DOHH2 (cell line): ENCODE data around the gene ACOT11.

ENCODE experiments used
- H3F3A ChIP-seq: fragments of 200-600 bp; sonication (generic), shearing (Covaris generic); 2 replicates; pipeline ENCODE4 v1.6.0; 2016; ENCODE audit warnings: antibody characterized with exemption, mild to moderate bottlenecking; ENCODE audit not compliant: control insufficient read depth, insufficient read depth
- H3K27ac ChIP-seq: fragments of 200-600 bp; sonication (generic); 2 replicates; pipeline ENCODE4 v1.5.1; 2014; ENCODE audit warnings: low read depth, mild to moderate bottlenecking, low read length, moderate library complexity
- H3K27me3 ChIP-seq: fragments of 200-600 bp; sonication (generic); 2 replicates; pipeline ENCODE4 v1.6.1; 2014; ENCODE audit warnings: mild to moderate bottlenecking, low read length, mixed read lengths; ENCODE audit not compliant: control insufficient read depth
- H3K36me3 ChIP-seq: fragments of 200-600 bp; sonication (generic); 2 replicates; pipeline ENCODE4 v1.6.1; 2014; ENCODE audit warnings: mild to moderate bottlenecking, low read length, moderate library complexity, mixed read lengths; ENCODE audit not compliant: control insufficient read depth
- H3K4me1 ChIP-seq: fragments of 200-600 bp; sonication (generic); 2 replicates; pipeline ENCODE4 v1.6.1; 2014; ENCODE audit warnings: mild to moderate bottlenecking, low read length, mixed read lengths; ENCODE audit not compliant: control insufficient read depth
- H3K4me2 ChIP-seq: fragments of 200-600 bp; sonication (generic); 2 replicates; pipeline ENCODE4 v1.6.0; 2014; ENCODE audit warnings: mild to moderate bottlenecking, low read length, moderate library complexity
- H3K4me3 ChIP-seq: fragments of 200-600 bp; sonication (generic); 2 replicates; pipeline ENCODE4 v1.5.1; 2014; ENCODE audit warnings: mild to moderate bottlenecking, low read length, mixed read lengths
- H3K79me2 ChIP-seq: fragments of 200-600 bp; sonication (generic); 2 replicates; pipeline ENCODE4 v1.6.1; 2014; ENCODE audit warnings: mild to moderate bottlenecking, low read length, mixed read lengths; ENCODE audit not compliant: control insufficient read depth
- H3K9me2 ChIP-seq: fragments of 200-600 bp; sonication (generic); replicated peaks from 2 replicates; pipeline ENCODE4 v1.6.1; 2014; ENCODE audit warnings: mild to moderate bottlenecking, low read length, mixed read lengths; ENCODE audit not compliant: control insufficient read depth
- H3K9me3 ChIP-seq: fragments of 200-600 bp; sonication (generic); 2 replicates; pipeline ENCODE4 v1.6.1; 2014; ENCODE audit warnings: antibody characterized with exemption, low read length, mixed read lengths; ENCODE audit not compliant: control insufficient read depth, insufficient read depth
- H4K20me1 ChIP-seq: fragments of 200-600 bp; sonication (generic); 2 replicates; pipeline ENCODE4 v1.6.0; 2014; ENCODE audit warnings: low read depth, mild to moderate bottlenecking, antibody characterized with exemption, low read length, moderate library complexity; ENCODE audit not compliant: control insufficient read depth, insufficient read depth
- CTCF ChIP-seq: fragments of 200-600 bp; sonication (generic); IDR thresholded peaks from one replicate; pipeline ENCODE4 v1.5.1; 2014; ENCODE audit warnings: antibody characterized with exemption, mild to moderate bottlenecking, low read depth, low read length; ENCODE audit not compliant: poor library complexity, severe bottlenecking
- EZH2phosphoT487 ChIP-seq: fragments of 200-600 bp; sonication (generic); IDR thresholded peaks from 2 replicates; pipeline ENCODE4 v1.6.1; 2017; ENCODE audit warnings: borderline replicate concordance, mild to moderate bottlenecking, antibody characterized with exemption, low read length, moderate library complexity, mixed read lengths

ACOT11 gene

GRCh38 chr1:54558434-54559030 lies 10.5 kb downstream of the ACOT11 start:
- Histone ChIP-seq H3K79me2 (no peaks in the 10 kb centered on the region), H3F3A (no peaks in the 10 kb centered on the region), H3K9me3 (no peaks in the 10 kb centered on the region), H3K9me2 (no peaks in the 10 kb centered on the region), H3K4me2 (no peak overlapping the region), H4K20me1 (no peaks in the 10 kb centered on the region), H3K4me1 (no peaks in the 10 kb centered on the region), H3K27ac (no peak overlapping the region), H3K36me3 (no peaks in the 10 kb centered on the region), H3K27me3 (no peaks in the 10 kb centered on the region), H3K4me3 (no peak overlapping the region)
- TF ChIP-seq CTCF: no peak
- TF ChIP-seq EZH2phosphoT487: no peak

- Histone ChIP-seq H3K27ac (no peak overlapping the region), H3K4me3 (no peak overlapping the region), H3K36me3 (no peaks in the 10 kb centered on the region)
Measured at GRCh38 chr1:54559111-54559548, 11.1 kb downstream of the ACOT11 start.

GRCh38 chr1:54559771-54560231 lies 11.8 kb downstream of the ACOT11 start:
- Histone ChIP-seq H3K4me3 (no peak overlapping the region), H3K27ac (no peak overlapping the region), H3K27me3 (no peaks in the 10 kb centered on the region; the same call in 1 of the 2 replicates), H4K20me1 (no peaks in the 10 kb centered on the region), H3F3A (no peaks in the 10 kb centered on the region), H3K9me2 (no peaks in the 10 kb centered on the region), H3K79me2 (no peaks in the 10 kb centered on the region), H3K4me1 (no peaks in the 10 kb centered on the region), H3K36me3 (no peaks in the 10 kb centered on the region), H3K4me2 (no peak overlapping the region), H3K9me3 (no peaks in the 10 kb centered on the region)
- TF ChIP-seq EZH2phosphoT487 (no peak), CTCF (no peak)

More at GRCh38 chr1:54559111-54559548, 11.1 kb downstream of the ACOT11 start:
- Histone ChIP-seq H3K9me3 (no peaks in the 10 kb centered on the region), H3K79me2 (no peaks in the 10 kb centered on the region), H3K9me2 (no peaks in the 10 kb centered on the region), H3F3A (no peaks in the 10 kb centered on the region), H3K27me3 (no peaks in the 10 kb centered on the region), H3K4me1 (no peaks in the 10 kb centered on the region), H3K4me2 (no peak overlapping the region), H4K20me1 (no peaks in the 10 kb centered on the region)
- no peak for TF ChIP-seq EZH2phosphoT487

GRCh38 chr1:54564312-54565112 lies 16.5 kb downstream of the ACOT11 start:
- no peak overlapping the region for H3K4me2 ChIP-seq
- H3K9me3 ChIP-seq: no peaks in the 10 kb centered on the region
- no peak overlapping the region for H3K27ac ChIP-seq
- peaks cover 3% of the 10 kb centered on the region; the same call in 1 of the 2 replicates for H3K27me3 ChIP-seq
- no peaks in the 10 kb centered on the region for H3K36me3 ChIP-seq
- no peaks in the 10 kb centered on the region for H4K20me1 ChIP-seq
- no peaks in the 10 kb centered on the region for H3F3A ChIP-seq
- no peaks in the 10 kb centered on the region for H3K4me1 ChIP-seq
- H3K4me3 ChIP-seq: no peak overlapping the region
- TF ChIP-seq EZH2phosphoT487 (no peak), CTCF (no peak)
- H3K9me2 ChIP-seq: no peaks in the 10 kb centered on the region
- H3K79me2 ChIP-seq: no peaks in the 10 kb centered on the region
